ENCODE results near the gene COLGALT1. TPM values are rescaled to one million over a fixed set of nuclear protein-coding genes. Genes with fewer than 3 reads are reported as not detected.
A peak's percentile ranks its signal among the peaks of the same experiment; 100 is the strongest.

COLGALT1 gene
- total RNA-seq, 4 donors from 2014 or later, result 38.6 to 78.6 (median 54.7) TPM

DNA sequence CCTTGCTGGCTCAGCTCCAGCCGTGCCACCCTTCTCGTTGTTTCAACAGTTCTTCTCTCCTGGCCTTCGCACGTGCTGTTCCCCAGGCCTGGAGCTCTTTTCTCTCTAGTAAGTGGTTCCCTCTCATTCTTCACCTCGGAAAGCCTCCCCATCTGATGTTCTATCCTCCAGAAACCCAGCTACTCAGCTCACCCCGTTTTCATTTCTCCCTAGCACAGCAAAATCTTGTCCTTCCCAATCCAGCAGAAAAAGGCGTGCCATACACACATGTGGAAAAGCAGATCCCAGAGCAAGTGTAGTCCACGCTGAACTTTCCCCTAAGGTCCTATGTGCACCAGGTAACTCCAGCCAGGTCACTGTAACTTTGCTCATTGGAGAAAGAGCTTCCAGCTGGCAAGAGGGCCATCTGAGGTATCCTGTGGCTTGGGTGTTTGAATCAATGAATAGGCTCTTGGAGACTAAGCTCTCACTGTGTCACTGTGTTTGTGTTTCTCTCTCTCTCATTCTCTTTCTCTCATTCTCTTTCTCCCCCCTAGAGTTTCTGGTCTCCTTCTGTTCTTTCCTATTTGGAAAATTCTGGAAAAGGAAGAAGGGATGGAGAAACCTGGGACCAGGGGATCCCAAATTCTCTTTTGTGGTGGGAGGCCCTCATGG, 49.0 kb downstream of the COLGALT1 start:
- no peaks in the 10 kb centered on the region for H3K9me3 ChIP-seq
- H3K4me3 ChIP-seq, result no peak overlapping the region
- H3K36me3 ChIP-seq, result no peaks in the 10 kb centered on the region
- no peak for TF ChIP-seq POLR2AphosphoS5 (IDR thresholded peaks at IDR 0.05)
- no peak for TF ChIP-seq EP300 (IDR thresholded peaks at IDR 0.05; ENCODE audit: low read depth)
- TF ChIP-seq, protein P1, sequence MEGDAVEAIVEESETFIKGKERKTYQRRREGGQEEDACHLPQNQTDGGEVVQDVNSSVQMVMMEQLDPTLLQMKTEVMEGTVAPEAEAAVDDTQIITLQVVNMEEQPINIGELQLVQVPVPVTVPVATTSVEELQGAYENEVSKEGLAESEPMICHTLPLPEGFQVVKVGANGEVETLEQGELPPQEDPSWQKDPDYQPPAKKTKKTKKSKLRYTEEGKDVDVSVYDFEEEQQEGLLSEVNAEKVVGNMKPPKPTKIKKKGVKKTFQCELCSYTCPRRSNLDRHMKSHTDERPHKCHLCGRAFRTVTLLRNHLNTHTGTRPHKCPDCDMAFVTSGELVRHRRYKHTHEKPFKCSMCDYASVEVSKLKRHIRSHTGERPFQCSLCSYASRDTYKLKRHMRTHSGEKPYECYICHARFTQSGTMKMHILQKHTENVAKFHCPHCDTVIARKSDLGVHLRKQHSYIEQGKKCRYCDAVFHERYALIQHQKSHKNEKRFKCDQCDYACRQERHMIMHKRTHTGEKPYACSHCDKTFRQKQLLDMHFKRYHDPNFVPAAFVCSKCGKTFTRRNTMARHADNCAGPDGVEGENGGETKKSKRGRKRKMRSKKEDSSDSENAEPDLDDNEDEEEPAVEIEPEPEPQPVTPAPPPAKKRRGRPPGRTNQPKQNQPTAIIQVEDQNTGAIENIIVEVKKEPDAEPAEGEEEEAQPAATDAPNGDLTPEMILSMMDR (IDR thresholded peaks at IDR 0.05), result no peak
- TF ChIP-seq POLR2A (IDR thresholded peaks at IDR 0.05), result no peak
- peaks cover 4 to 11% (median 9%) of the 10 kb centered on the region in 4 donors for H3K4me1 ChIP-seq
- 58 to 75% methylated on average over 7 to 8 of the region's 8 CpGs for WGBS, 2 donors (ENCODE audit: low coverage in 1 of 2)
- no peak overlapping the region for H3K27ac ChIP-seq
- intact Hi-C loops (cut with DNase I; ENCODE audit: low total_unique reads) (no loop called here), in situ Hi-C loops (cut with MboI; ENCODE audit: low pct_ligation_motif_present in 1 of 4, low pct_unique_long_range_greater_than_20kb in 1 of 4, low sequenced_read_pairs in 3 of 4) (no loop called here)
- DNase-seq, result no peak
- H3K27me3 ChIP-seq, result peaks cover 60% of the 10 kb centered on the region

DNA sequence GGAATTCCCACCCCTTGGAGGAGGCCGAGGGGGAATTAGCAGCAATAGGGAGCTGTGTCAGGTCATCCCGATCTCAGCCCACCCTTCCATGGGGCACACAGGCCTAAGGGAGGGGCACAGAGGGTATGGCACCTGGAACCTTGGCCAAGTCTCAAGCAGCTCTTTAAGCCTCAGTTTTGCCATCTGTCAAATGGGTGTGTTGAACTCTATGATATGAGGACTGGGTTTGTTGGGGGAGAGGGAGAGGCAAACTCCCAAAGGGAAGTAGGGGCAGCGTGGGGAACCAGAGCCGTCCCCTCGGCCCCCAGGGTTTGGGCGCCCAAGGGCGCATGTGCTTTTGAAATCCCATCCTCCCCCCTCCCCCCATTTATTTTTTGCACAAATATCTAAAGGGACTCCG, 49.7 kb downstream of the COLGALT1 start:
- Histone ChIP-seq H3K27ac (no peak overlapping the region), H3K4me3 (no peak overlapping the region), H3K27me3 (peaks cover 54% of the 10 kb centered on the region), H3K4me1 (peaks cover 4 to 11% (median 9%) of the 10 kb centered on the region in 4 donors), H3K36me3 (no peaks in the 10 kb centered on the region), H3K9me3 (no peaks in the 10 kb centered on the region)
- TF ChIP-seq POLR2AphosphoS5 (IDR thresholded peaks at IDR 0.05), result no peak
- TF ChIP-seq, protein P1 (IDR thresholded peaks at IDR 0.05), result no peak
- TF ChIP-seq EP300 (IDR thresholded peaks at IDR 0.05; ENCODE audit: low read depth), result no peak
- no peak for TF ChIP-seq POLR2A (IDR thresholded peaks at IDR 0.05)
- WGBS, 2 donors (ENCODE audit: low coverage in 1 of 2), result 80% methylated on average over 8 of the region's 8 CpGs; no CpG with 5 or more reads in 1 of the 2 donors
- in situ Hi-C loops (cut with MboI; ENCODE audit: low pct_ligation_motif_present in 1 of 4, low pct_unique_long_range_greater_than_20kb in 1 of 4, low sequenced_read_pairs in 3 of 4), result no loop called here
- intact Hi-C loops (cut with DNase I; ENCODE audit: low total_unique reads), result no loop called here
- DNase-seq, result no peak

DNA sequence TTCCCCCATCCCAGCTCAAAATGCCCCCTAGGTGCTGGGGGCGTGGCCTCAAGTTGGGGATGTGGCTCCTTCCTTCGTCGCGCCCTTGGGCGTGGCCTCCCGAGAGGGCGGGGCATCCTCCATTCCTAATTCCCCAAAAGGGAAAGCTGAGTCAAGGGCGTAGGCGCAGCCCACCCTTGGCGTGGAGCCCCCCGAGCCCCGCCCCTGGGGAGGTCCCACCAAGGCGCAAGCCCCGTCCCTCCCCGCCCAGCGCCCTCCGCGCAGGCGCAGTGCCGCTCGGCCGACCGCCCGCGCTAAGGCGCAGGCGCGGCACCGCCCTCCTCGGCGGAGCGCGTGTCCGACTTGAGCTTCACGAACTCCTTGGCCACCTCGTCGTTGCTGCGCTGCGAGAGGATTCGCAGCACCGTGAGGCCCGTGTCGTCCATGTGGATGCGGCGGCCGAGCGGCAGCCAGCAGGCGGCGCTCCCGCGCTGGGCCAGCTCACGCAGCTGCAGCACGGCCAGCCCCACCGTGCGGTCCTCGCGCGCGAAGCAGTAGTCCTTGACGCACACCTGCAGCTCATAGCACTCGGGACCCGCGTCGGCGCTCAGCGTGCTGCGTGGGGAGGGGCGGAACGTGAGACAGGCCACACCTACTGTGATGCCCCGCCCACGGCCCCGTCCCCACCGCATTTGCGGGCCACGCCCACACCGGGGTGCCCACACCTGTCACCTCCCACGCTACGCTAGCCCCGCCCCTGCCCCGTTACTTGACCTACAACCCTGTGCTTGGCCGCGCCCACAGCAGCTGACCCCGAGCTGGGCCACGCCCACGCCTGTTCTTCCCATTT, 50.5 kb downstream of the COLGALT1 start:
- peak; percentile 72 for DNase-seq
- WGBS, 2 donors (ENCODE audit: low coverage in 1 of 2), result 3% methylated on average over 42 of the region's 85 CpGs; no CpG with 5 or more reads in 1 of the 2 donors
- in situ Hi-C loops (cut with MboI; ENCODE audit: low pct_ligation_motif_present in 1 of 4, low pct_unique_long_range_greater_than_20kb in 1 of 4, low sequenced_read_pairs in 3 of 4), result no loop called here
- TF ChIP-seq POLR2A (IDR thresholded peaks at IDR 0.05), result no peak
- no peak for TF ChIP-seq EP300 (IDR thresholded peaks at IDR 0.05; ENCODE audit: low read depth)
- peak in 1 of 3 donors; percentile 8 for TF ChIP-seq POLR2AphosphoS5 (IDR thresholded peaks at IDR 0.05)
- TF ChIP-seq, protein P1 (IDR thresholded peaks at IDR 0.05), result peak in 4 of 5 experiments; percentile 36 to 61 (median 51)
- Histone ChIP-seq H3K4me1 (peaks cover 4 to 11% (median 9%) of the 10 kb centered on the region in 4 donors), H3K27me3 (peaks cover 47% of the 10 kb centered on the region), H3K9me3 (no peaks in the 10 kb centered on the region), H3K27ac (peak overlapping the region; percentile 1 to 49 (median 34)), H3K36me3 (no peaks in the 10 kb centered on the region), H3K4me3 (peak overlapping the region in 3 of 4 donors; percentile 8 to 41 (median 26))
- intact Hi-C loops (cut with DNase I; ENCODE audit: low total_unique reads), result no loop called here

DNA sequence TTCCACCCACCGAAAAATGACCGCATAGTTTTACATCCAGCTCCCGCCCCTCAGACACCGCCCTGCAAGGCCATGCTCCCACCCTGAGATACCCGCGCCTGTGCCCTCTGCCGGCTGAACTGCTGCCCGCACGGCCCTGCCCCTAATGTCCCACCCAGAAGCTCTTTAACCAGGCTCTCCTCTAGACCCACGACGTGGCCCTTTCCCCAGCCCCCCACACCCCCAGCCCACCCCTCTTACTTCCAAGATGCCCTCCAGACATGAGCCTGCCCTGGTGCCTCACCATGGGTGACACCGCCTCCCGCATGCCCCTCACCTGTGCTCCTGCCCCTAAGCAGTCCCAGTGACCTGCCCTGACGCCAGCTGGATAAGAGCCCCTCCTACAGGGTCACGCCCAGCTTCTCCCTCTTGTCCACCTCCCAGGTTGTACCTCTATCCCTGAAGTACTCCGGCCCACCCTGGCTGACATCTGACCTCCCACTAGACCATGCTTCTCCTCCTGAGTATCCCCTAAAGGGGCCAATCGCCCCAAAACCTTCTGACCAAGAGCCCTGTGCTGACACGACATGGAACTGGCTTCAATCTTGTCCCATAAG, 51.2 kb downstream of the COLGALT1 start:
- H3K36me3 ChIP-seq, result no peaks in the 10 kb centered on the region
- intact Hi-C loops (cut with DNase I; ENCODE audit: low total_unique reads), result no loop called here
- H3K4me1 ChIP-seq, result peaks cover 4 to 11% (median 9%) of the 10 kb centered on the region in 4 donors
- H3K27me3 ChIP-seq, result peaks cover 40% of the 10 kb centered on the region
- no peak for TF ChIP-seq EP300 (IDR thresholded peaks at IDR 0.05; ENCODE audit: low read depth)
- TF ChIP-seq, protein P1 (IDR thresholded peaks at IDR 0.05), result no peak
- TF ChIP-seq POLR2AphosphoS5 (IDR thresholded peaks at IDR 0.05), result no peak
- TF ChIP-seq POLR2A (IDR thresholded peaks at IDR 0.05), result no peak
- DNase-seq, result no peak
- H3K4me3 ChIP-seq, result peak overlapping the region in 2 of 4 donors; percentile 26 to 41
- no peak overlapping the region for H3K27ac ChIP-seq
- WGBS, 2 donors (ENCODE audit: low coverage in 1 of 2), result 19 to 40% methylated on average over 1 to 18 of the region's 18 CpGs
- H3K9me3 ChIP-seq, result no peaks in the 10 kb centered on the region
- in situ Hi-C loops (cut with MboI; ENCODE audit: low pct_ligation_motif_present in 1 of 4, low pct_unique_long_range_greater_than_20kb in 1 of 4, low sequenced_read_pairs in 3 of 4), result no loop called here

Measured in transverse colon (tissue), 4 donors.